HG03095 (cell line): ENCODE data around the gene HMMR.
A peak's percentile ranks its signal among the peaks of the same experiment; 100 is the strongest.

Source experiments
- ATAC-seq: cut with Tn5 transposase; IDR thresholded peaks from one replicate; pipeline ENCODE4 v1.9.1; 2021; ENCODE audit warnings: moderate library complexity; ENCODE audit not compliant: unreplicated experiment

The HMMR gene

GRCh38 chr5:163458778-163459385 lies 1.6 kb upstream of the HMMR start:
- ATAC-seq = no peak

GRCh38 chr5:163459462-163459818 lies 992 bp upstream of the HMMR start:
- peak; percentile 2 for ATAC-seq

- peak; percentile 82 for ATAC-seq
These were observed 442 bp upstream of the HMMR start, which contains the start of gene NUDCD2 for GRCh38 chr5:163459819-163460561. Gene NUDCD2 (minus strand): TSS chr5:163460102. CDS start chr5:163460050, 52 bp downstream.

- ATAC-seq = no peak
These were observed 2.6 kb downstream of the HMMR start for GRCh38 chr5:163463063-163463435.

GRCh38 chr5:163467682-163468081 lies 7.2 kb downstream of the HMMR start:
- no peak for ATAC-seq

- no peak for ATAC-seq
These were observed 13.3 kb downstream of the HMMR start for GRCh38 chr5:163473635-163474243.

GRCh38 chr5:163475411-163475810 lies 15.0 kb downstream of the HMMR start:
- no peak for ATAC-seq

- ATAC-seq = no peak
These were observed 17.9 kb downstream of the HMMR start for GRCh38 chr5:163478126-163478981.

GRCh38 chr5:163478982-163479271 lies 18.5 kb downstream of the HMMR start:
- no peak for ATAC-seq

- ATAC-seq = no peak
These were observed 28.8 kb downstream of the HMMR start for GRCh38 chr5:163489055-163489744.

- no peak for ATAC-seq
These were observed 29.3 kb downstream of the HMMR start for GRCh38 chr5:163489745-163490075.

GRCh38 chr5:163496286-163496685 lies 35.9 kb downstream of the HMMR start:
- no peak for ATAC-seq

- ATAC-seq = peak; percentile 47
These were observed 36.9 kb downstream of the HMMR start for GRCh38 chr5:163497315-163497714.

GRCh38 chr5:163498886-163499285 lies 38.5 kb downstream of the HMMR start:
- ATAC-seq = no peak

GRCh38 chr5:163502521-163502920 lies 42.1 kb downstream of the HMMR start:
- ATAC-seq = no peak

GRCh38 chr5:163503106-163504078 lies 43.0 kb downstream of the HMMR start:
- no peak for ATAC-seq

- no peak for ATAC-seq
These were observed 43.9 kb downstream of the HMMR start for GRCh38 chr5:163504079-163504931.

GRCh38 chr5:163505049-163505367 lies 44.6 kb downstream of the HMMR start:
- peak; percentile 4 for ATAC-seq
